Measurements from ENCODE around the gene OPRD1.
"Not testable (repeated sequence)": the region's sequence is repeated elsewhere in the genome, so short reads cannot be mapped to it uniquely, and the experiment has no call there.

Gene OPRD1

GRCh38 chr1:28811766-28812668 is at the start of gene OPRD1:
Gene OPRD1, plus strand, starts transcription at chr1:28812170. Its CDS starts 214 bp downstream, at chr1:28812384.
- in situ Hi-C loops (cut with HindIII; ENCODE audit: low sequenced_read_pairs) = no loop called here

- in situ Hi-C loops (cut with HindIII; ENCODE audit: low sequenced_read_pairs) = no loop called here
Measured at GRCh38 chr1:28766532-28767183, 45.3 kb upstream of the OPRD1 start.

- in situ Hi-C loops (cut with HindIII; ENCODE audit: low sequenced_read_pairs) = no loop called here
Measured at GRCh38 chr1:28770601-28771165, 41.3 kb upstream of the OPRD1 start.

- in situ Hi-C loops (cut with HindIII; ENCODE audit: low sequenced_read_pairs) = not testable (repeated sequence)
Measured at GRCh38 chr1:28771921-28772320, 40.0 kb upstream of the OPRD1 start.

- in situ Hi-C loops (cut with HindIII; ENCODE audit: low sequenced_read_pairs) = no loop called here
Measured at GRCh38 chr1:28773105-28773504, 38.9 kb upstream of the OPRD1 start.

GRCh38 chr1:28775121-28775942 is 36.6 kb upstream of the OPRD1 start:
- in situ Hi-C loops (cut with HindIII; ENCODE audit: low sequenced_read_pairs) = no loop called here

GRCh38 chr1:28776341-28776740 is 35.6 kb upstream of the OPRD1 start:
- in situ Hi-C loops (cut with HindIII; ENCODE audit: low sequenced_read_pairs) = no loop called here

GRCh38 chr1:28778021-28778420 is 33.9 kb upstream of the OPRD1 start:
- in situ Hi-C loops (cut with HindIII; ENCODE audit: low sequenced_read_pairs) = no loop called here

GRCh38 chr1:28779751-28780408 is 32.1 kb upstream of the OPRD1 start:
- in situ Hi-C loops (cut with HindIII; ENCODE audit: low sequenced_read_pairs) = no loop called here

GRCh38 chr1:28781305-28781704 is 30.7 kb upstream of the OPRD1 start:
- in situ Hi-C loops (cut with HindIII; ENCODE audit: low sequenced_read_pairs) = no loop called here

GRCh38 chr1:28782011-28782410 is 30.0 kb upstream of the OPRD1 start:
- in situ Hi-C loops (cut with HindIII; ENCODE audit: low sequenced_read_pairs) = no loop called here

GRCh38 chr1:28783363-28783762 is 28.6 kb upstream of the OPRD1 start:
- in situ Hi-C loops (cut with HindIII; ENCODE audit: low sequenced_read_pairs) = no loop called here

GRCh38 chr1:28789412-28789811 is 22.6 kb upstream of the OPRD1 start:
- in situ Hi-C loops (cut with HindIII; ENCODE audit: low sequenced_read_pairs) = no loop called here

GRCh38 chr1:28789816-28790215 is 22.2 kb upstream of the OPRD1 start:
- in situ Hi-C loops (cut with HindIII; ENCODE audit: low sequenced_read_pairs) = no loop called here

- in situ Hi-C loops (cut with HindIII; ENCODE audit: low sequenced_read_pairs) = no loop called here
Measured at GRCh38 chr1:28790377-28791035, 21.5 kb upstream of the OPRD1 start.

- in situ Hi-C loops (cut with HindIII; ENCODE audit: low sequenced_read_pairs) = not testable (repeated sequence)
Measured at GRCh38 chr1:28791929-28792328, 20.0 kb upstream of the OPRD1 start.

GRCh38 chr1:28792644-28793121 is 19.3 kb upstream of the OPRD1 start:
- in situ Hi-C loops (cut with HindIII; ENCODE audit: low sequenced_read_pairs) = no loop called here

- in situ Hi-C loops (cut with HindIII; ENCODE audit: low sequenced_read_pairs) = not testable (repeated sequence)
Measured at GRCh38 chr1:28794582-28794981, 17.4 kb upstream of the OPRD1 start.

GRCh38 chr1:28796352-28797211 is 15.4 kb upstream of the OPRD1 start:
- in situ Hi-C loops (cut with HindIII; ENCODE audit: low sequenced_read_pairs) = no loop called here
